GM18517 (cell line): Measurements from ENCODE around the gene RPL18.

Experiments used
- ATAC-seq: cut with Tn5 transposase; IDR thresholded peaks from one replicate; pipeline ENCODE4 v1.9.1; 2021; ENCODE audit warnings: mild to moderate bottlenecking, moderate library complexity; ENCODE audit not compliant: unreplicated experiment

Gene RPL18

DNA sequence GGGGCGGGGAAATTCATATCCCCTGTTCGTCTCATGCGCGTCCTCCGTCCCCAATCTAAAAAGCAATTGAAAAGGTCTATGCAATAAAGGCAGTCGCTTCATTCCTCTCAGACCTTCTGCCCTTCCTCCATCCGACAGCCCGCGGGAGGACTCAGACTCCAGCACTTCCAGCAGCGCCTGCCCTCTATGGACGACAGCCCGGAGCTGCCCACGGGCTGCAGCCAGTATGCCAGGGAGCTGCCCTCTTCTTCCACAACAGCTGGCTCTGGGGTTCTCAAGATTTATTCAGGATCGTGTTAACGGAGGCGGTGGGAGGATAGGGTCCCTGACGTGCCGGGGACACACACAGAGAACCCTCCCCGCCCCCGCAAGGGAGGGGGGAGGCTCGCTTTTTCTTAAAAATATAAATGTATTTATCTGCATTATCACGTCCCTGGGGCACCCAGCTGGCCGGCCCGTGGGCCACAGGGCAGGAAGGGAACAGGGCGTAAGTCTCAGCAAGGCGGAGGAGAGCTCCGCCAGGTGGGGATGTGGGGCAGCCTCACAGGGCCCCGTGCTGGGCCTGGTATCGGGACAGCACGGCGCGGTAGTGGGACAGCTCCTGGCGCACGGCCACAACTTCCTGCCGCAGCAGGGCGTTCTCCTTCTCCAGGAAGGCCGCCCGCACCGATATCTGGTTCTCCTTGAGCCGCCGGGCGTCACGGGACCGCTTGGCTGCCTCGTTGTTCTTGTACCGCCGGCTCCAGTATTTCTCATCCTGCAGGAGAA is 11.5 kb upstream of the RPL18 start:
- ATAC-seq, result no peak

DNA sequence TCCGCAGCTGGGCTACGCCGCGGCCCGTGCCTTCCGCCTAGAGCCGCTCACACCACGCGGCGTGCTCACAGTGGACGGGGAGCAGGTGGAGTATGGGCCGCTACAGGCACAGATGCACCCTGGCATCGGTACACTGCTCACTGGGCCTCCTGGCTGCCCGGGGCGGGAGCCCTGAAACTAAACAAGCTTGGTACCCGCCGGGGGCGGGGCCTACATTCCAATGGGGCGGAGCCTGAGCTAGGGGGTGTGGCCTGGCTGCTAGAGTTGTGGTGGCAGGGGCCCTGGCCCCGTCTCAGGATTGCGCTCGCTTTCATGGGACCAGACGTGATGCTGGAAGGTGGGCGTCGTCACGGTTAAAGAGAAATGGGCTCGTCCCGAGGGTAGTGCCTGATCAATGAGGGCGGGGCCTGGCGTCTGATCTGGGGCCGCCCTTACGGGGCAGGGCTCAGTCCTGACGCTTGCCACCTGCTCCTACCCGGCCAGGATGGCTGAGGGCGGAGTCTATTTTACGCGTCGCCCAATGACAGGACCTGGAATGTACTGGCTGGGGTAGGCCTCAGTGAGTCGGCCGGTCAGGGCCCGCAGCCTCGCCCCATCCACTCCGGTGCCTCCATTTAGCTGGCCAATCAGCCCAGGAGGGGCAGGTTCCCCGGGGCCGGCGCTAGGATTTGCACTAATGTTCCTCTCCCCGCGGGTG is 10.8 kb upstream of the RPL18 start:
- ATAC-seq, result no peak

DNA sequence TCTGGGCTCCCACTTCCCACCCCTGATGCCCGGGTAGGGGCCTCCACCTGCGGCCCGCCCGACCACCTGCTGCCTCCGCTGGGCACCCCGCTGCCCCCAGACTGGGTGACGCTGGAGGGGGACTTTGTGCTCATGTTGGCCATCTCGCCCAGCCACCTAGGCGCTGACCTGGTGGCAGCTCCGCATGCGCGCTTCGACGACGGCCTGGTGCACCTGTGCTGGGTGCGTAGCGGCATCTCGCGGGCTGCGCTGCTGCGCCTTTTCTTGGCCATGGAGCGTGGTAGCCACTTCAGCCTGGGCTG is 10.3 kb upstream of the RPL18 start:
- no peak for ATAC-seq

DNA sequence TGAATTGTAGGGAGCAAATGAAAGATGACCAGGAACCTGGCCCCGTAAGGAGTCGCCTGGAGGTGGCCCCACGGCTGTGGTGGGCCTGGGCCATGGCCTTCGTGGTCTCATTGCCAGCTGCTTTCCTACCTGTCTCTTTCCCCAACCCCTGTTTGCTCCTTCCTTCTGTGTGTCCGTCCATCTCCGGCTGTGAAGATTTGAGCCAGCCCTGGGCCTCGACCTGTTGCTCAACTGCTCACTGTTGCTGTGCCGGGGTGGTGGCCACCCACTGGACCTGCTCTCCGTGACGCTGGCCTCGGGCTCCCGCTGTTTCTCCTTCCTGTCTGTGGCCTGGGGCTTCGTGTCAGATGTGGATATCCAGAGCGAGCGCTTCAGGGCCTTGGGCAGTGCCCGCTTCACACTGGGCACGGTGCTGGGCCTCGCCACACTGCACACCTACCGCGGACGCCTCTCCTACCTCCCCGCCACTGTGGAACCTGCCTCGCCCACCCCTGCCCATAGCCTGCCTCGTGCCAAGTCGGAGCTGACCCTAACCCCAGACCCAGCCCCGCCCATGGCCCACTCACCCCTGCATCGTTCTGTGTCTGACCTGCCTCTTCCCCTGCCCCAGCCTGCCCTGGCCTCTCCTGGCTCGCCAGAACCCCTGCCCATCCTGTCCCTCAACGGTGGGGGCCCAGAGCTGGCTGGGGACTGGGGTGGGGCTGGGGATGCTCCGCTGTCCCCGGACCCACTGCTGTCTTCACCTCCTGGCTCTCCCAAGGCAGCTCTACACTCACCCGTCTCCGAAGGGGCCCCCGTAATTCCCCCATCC is 9.7 kb upstream of the RPL18 start:
- no peak for ATAC-seq

DNA sequence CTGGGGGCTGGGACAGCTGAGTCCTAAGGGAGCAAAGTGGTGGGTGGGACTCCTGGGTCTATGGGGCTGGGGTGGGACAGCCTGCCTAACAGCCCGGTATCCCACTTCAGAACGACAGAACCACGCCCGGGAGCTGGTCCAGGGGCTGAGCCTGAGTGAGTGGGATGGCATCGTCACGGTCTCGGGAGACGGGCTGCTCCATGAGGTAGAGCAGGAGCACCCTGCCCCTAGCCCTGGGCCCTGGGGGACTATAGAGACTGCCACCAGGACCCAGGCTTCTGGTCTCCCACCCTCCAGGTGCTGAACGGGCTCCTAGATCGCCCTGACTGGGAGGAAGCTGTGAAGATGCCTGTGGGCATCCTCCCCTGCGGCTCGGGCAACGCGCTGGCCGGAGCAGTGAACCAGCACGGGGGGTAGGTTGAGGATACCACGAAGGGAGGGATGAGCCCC is 8.9 kb upstream of the RPL18 start:
- no peak for ATAC-seq

DNA sequence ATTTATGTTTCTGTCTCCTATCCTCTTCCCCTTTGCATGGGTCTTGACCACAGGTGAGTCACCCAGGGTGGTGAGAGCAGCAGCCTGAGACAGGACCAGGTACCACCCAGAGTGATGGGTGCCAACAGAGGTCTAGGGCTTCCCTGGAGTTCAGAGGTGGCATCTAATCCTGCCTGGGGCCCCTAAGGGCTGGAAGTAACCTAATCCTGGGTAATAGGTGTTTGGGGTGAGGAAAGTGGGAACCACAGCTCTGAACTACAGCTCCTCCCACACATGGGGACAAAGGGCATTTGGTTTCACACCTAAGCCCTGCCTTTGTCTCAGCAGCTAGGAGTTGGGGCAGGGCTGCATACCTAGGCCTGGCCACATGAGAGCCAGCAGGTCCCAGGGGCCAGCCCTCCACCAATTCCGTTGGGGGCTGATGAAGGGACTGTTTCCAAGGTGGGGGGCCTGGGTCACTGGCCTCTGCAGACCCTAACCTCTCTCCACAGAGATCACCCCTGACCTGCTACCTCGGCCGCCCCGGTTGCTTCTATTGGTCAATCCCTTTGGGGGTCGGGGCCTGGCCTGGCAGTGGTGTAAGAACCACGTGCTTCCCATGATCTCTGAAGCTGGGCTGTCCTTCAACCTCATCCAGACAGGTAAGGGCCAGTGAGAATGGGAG is 8.4 kb upstream of the RPL18 start:
- ATAC-seq, result no peak

DNA sequence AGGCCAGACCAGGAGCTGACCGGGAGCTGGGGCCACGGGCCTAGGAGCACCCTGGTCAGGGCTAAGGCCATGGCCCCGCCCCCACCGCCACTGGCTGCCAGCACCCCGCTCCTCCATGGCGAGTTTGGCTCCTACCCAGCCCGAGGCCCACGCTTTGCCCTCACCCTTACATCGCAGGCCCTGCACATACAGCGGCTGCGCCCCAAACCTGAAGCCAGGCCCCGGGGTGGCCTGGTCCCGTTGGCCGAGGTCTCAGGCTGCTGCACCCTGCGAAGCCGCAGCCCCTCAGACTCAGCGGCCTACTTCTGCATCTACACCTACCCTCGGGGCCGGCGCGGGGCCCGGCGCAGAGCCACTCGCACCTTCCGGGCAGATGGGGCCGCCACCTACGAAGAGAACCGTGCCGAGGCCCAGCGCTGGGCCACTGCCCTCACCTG is 6.9 kb upstream of the RPL18 start:
- no peak for ATAC-seq

DNA sequence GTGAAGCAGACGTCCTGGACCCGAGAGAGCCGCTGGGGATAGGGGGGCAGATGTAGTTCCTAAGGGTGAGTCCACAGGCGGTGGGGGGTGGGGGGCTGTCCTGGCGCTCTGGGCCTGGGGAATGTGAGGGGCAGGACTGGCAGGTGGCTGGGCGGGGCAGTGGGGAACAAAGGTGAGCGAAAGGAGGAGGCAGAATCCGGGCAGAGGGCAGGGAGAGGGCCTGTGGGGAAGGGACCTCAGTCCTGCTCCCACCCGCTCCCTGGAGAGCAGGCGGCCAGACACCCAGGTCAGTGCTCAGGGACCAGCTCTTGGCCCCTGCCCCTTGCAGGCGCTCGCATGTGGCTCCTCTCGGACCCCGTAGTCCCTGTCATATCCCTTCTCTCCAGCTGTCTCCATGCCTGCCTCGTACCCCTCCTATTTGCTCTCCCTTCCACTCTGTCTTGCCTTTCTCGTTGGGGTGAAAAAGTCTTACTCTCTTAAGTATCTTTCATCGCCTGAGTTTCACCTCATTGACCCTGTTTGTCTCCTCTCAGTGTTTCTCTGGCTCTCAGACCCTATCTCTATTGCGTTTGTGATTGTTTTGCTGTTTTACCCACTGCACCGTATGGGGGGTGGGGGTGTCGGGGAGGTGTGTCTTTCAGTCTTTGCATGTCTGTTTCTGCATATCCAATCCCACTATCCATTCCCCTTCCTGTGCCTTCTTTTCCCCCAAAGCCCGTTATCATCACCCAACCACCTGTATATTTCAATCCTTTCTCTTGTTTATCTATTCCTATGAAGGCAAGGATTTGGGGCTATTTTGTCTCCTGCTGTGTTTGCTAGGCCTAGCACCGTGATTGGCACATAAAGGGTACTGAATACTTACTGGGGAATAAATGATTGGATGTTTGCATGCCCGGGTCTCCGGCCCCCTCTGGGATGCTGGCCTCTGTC is 6.1 kb upstream of the RPL18 start:
- ATAC-seq, result no peak

DNA sequence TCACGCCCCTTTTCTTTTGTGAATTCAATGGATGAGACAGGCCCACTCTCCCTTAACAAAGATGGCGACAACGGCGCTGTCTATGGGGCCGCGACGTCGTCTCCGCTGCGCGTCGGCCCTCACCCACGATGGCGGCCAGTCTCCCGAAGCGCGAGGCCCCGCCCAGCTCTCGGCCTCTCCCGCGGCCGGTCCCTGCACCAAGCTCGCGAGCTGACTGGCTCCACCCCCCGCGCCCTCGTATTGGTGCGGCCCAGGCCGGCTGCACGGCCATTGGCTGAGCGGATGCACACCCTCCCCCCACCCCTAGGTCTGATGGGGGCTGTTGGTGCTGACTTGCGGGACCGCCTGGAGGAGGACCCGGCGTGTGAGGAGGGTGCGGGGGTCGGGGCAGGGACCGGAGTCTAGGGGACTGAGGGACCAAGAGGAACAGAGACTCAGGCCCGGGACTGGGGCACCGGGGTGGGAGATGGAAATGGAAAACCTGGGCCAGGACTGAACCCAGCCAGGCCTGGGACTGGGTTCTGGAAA is 5.2 kb upstream of the RPL18 start:
- ATAC-seq, result peak; percentile 38

DNA sequence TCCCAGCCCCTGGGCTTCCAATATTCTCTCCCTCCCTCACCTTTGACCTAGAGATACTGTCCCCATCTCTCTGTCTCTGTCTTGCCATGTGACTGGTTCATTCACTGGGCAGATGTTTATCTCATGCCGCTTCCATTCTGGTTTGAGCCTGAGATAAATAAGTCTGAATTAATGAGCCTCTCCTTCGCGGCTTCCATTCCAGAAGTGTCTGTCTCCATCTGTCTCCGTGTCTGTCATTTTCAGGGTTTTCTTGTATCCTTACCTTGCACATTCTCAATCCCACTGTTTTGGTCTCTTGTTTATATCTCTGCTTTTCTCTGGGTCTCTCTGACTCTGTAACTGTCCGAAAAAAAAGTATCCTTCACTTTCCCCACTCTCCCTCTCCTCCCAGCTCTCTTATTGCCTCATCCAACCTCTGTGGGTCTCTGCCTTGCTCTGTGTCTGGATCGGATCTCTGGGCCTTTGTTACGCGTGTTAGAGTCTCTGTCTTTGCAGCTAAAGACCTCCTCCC is 4.6 kb upstream of the RPL18 start:
- no peak for ATAC-seq

DNA sequence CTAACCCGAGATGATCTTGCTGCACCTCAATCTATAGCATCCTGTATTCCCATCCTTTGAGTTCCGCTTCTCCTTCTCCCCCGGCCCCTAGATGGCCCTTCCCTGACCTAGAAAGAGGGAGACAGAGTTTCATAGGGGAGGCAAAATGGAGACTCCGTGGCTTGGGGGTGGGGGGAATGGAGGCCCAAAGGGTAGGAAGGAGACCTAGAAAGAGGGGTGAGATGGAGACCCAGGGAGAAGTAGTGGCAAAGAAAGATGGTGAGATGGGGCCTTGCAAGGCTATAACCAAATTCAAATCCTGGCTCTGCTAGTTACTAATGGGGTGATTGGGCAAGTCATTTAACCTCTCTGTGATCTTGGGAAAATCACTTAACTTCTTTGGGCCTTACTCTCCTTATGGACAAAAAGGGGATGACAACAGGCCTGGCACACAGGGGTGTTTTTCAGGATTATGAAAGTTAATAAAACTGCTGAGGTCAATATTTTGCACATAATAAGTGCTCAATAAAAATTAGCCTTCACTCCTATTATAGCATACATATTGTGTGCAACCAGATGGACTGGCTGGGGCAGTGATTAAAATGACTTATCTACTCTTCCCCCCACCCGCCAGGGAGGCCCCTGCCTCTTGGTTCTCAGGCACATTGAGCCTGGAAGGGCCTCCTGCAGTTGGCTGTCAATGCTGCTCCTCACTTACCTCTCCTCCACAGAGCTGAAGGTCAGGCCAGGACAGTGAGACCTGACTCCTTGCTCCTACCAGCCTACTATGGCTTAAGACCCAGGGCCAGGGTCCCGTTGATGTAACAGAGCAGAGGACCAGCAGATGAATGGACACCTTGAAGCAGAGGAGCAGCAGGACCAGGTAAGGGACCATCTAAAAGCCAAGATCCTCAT is 961 bp upstream of the RPL18 start:
- no peak for ATAC-seq

DNA sequence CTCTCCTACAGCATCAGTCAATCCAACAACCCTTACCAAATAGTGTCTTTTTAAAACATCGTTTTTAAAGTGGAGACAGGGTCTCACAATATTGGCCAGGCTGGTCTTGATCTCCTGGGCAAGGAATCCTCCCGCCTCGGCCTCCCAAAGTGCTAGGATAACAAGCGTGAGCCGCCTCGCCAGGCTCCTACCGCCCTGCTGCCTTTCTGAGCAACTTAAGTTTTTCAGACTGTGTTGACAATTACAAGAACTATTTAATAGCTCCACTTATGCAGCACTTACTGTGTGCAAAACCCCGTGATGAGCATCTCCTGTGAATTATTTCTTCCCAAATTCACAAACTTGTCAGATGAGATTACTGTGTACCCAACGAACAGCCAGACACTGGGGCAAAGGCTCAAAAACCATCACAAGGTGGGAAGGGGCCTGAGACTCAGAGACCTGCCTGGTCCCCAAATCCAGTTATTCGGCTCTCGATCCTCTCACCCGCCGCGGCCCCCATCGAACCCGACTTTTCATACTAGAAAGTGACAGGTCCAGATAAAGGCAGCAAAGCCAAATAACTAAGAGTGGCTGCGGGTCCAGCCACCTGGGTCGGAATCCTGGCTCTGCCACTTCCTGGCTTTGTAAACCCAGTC is 581 bp downstream of the RPL18 start:
- no peak for ATAC-seq

DNA sequence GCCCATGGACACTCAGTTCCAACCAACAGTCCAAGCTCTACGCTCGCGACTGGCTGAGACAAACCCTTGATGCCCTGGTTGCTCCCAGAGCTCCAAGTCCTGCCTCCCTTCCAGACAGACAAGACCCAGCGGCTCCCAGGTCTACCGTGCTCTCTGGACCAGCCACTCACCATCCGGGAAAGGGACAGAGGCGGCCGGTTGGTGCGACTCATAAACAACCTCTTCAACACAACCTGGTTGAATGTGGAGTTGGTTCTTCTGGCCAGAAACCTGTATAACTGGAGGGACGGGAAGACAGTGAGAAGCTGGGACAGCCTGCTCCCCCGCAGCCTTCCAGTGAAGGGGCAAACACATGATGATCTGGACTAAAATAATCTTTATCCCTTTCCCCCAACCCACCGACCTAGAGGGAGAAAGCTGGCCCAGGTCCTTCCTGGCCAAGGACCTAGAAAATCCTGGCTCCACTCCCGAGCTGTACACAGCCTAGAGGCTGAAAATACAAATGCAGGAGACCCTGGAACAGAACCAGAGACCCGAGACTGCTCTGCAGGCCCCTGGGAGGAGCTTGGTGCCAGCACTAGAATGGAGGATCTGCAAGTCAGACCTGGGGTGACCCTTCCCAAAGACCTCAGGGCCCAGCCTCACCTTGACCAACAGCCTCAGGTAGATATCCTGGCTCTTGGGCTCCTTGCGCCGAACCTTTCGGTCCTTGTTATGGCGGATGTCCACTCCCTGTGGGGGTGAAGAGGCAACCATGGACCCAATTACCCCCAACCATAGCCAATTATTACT is 1.6 kb downstream of the RPL18 start:
- ATAC-seq, result no peak

DNA sequence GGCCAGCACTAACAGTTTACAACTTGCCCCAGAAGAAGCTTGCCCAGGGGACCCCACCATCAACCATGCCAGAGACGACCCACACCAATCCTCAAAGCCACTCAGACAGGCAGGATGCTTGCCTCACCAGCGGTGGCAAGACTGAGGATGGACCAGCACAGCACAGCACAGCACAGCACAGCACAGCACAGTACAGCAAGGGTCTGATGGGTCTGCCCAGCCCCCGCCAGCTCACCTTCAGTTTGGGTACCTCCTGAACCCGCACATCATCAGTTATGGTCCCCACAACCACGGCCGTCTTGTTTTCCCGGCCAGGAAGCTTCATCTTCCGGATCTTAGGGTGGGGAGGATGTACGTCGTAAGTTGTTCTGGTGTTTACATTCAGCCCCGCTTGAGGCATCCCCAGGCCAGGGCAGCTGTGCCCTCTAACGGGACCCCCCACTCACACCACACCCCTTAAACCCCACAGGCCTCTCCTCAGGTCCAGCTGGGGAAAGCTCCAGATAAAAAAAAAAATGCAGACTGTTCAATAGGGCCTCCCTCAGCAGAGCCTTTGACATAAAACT is 2.4 kb downstream of the RPL18 start:
- no peak for ATAC-seq

DNA sequence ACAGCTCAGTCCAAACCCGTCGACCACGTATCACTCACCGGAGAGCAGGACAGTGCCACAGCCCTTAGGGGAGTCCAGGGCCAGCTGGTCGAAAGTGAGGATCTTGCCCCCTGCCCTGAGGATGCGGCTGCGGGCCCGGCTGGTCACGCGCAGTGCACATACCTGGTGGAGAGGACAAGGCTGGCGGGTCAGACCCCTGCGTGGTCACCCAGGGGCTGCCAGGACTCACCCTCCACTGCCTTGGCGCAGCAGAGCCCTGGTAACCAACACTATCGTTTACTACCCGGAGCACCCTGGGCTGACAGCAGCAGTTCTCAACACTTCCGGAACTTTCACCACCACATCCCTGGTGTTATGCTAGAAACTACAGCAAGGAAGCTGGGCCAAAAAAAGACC is 2.9 kb downstream of the RPL18 start:
- no peak for ATAC-seq

DNA sequence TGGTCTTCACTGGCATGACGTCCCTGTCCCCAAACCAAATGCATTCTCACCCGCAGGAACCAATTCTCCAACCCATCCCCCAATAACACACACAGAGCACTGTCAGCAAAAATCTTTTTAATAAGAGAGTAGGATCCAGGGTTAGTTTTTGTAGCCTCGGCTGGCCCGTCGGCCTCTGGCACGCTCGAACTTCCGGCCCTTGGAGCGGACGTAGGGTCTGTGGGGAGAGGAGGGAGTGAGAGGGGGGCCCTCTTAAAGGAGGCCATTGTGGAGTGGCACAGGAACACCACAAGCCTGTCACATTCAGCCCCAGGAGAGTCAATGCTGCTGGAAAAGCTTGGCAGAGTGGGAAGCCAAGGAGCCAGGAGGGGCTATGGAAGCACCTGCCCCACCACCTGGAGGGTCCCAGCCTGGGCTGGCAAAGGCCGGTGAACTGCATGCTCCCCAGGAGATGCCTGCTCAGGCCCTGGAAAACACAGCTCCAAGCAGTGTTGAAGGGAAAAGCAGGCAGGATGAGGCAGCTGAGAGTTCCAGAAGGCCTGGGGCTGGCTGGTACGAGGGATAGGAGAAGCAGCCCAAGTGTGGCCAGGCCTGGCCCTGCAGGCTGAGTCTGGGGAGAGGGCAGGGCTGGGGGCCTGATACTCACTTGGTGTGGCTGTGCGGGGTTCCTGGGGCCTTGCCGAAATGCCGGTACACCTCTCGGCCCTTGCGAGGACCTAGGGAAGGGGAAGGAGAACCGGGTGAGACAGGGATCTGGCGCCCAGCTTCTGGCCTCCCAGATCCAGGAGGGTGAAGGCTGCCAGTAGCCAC is 3.5 kb downstream of the RPL18 start:
- ATAC-seq, result no peak
